GM21529 (cell line): ENCODE results near the gene LRPAP1.

Source experiments
- ATAC-seq: cut with Tn5 transposase; IDR thresholded peaks from one replicate; pipeline ENCODE4 v1.9.1; 2021; ENCODE audit not compliant: unreplicated experiment

LRPAP1 gene

GRCh38 chr4:3533423-3533820, 1.2 kb upstream of the LRPAP1 start:
- no peak for ATAC-seq

- ATAC-seq: peak; percentile 25
Observed at GRCh38 chr4:3532751-3533422, 665 bp upstream of the LRPAP1 start.

GRCh38 chr4:3531318-3531878, 824 bp downstream of the LRPAP1 start:
- ATAC-seq: no peak

GRCh38 chr4:3530663-3531254, 1.5 kb downstream of the LRPAP1 start:
- ATAC-seq: no peak

DNA sequence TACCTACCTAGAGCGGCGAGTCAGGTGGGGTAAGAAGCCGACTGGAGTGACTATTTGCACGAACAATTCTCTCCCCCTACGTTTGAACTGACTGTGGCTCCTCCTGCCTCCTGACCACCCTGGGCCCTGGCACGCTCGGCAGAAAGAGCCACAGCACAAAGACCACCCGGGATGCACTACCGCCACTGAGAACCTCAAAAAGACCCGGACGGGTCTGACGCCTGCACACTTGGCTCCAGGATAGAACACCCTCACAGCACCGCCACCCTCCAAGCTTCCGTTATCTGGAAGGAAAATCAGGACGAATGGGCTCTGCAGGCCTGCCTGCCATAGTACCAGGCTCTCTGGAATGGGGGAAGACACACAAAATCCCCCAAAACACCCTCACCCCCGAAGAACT, 2.2 kb downstream of the LRPAP1 start:
- ATAC-seq: no peak

DNA sequence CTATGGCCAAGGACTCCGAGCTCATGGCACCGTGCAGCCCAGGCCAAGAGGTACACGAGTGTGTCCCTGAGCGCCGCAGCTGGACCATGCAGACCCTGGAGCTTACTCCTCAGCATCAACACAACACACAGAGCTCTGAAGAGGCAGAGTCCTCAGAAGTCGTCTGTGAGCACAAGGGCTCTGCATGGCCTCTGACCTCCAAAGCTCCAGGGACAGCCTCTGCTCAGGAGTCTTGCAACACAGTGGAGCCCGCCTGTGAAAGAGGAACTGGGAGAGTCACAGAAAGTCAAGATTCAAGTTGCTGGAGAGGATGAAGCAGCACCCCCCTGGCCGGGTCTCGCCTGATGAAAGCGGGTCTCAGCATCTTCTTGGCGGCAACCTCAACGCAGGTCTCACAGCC, 2.9 kb downstream of the LRPAP1 start:
- no peak for ATAC-seq

DNA sequence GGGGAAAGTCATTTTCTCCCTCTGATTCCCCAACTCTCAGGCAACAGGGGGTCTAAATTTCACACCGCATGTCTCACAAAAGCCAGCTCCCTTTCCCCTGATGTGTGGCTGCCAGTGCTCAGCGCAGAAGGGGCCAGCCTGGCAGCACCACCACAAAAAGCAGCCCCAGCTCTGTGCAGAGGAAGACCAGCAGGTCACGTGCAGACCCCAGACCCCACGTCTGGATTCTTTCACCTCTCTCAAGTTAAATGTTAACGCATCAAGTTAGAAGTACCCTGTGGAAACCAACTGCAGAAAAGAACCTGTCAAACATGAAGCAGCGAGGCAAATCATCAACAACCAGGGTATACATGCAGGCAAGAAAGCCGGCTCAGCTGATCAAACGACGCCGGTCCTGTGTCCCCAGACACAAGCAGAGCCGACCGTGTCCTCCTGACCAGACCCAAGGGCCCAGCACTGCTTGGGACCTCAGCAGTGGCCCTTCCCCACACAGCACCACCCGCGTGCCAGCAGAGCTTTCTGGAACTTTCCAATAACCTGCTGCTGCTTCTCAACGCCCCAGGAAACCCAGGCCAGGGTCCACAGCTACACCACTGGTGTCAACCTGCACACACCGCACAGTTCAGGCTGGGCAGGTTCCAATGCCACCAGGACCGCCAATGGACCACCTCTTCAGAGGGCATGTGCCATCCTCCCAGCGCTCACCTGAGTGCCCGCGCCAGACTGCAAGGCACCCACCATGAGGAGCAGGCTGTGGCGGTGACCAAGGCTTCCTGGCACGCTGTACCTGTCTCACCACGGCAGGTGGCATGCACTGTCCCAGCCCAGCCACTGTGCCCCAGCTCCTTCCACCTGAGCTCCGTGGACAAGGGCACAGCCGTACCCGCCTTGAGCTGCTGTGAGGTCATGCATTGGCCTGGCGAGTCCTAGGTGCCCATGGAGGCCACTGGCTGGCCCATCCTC, 4.0 kb downstream of the LRPAP1 start:
- ATAC-seq: no peak

DNA sequence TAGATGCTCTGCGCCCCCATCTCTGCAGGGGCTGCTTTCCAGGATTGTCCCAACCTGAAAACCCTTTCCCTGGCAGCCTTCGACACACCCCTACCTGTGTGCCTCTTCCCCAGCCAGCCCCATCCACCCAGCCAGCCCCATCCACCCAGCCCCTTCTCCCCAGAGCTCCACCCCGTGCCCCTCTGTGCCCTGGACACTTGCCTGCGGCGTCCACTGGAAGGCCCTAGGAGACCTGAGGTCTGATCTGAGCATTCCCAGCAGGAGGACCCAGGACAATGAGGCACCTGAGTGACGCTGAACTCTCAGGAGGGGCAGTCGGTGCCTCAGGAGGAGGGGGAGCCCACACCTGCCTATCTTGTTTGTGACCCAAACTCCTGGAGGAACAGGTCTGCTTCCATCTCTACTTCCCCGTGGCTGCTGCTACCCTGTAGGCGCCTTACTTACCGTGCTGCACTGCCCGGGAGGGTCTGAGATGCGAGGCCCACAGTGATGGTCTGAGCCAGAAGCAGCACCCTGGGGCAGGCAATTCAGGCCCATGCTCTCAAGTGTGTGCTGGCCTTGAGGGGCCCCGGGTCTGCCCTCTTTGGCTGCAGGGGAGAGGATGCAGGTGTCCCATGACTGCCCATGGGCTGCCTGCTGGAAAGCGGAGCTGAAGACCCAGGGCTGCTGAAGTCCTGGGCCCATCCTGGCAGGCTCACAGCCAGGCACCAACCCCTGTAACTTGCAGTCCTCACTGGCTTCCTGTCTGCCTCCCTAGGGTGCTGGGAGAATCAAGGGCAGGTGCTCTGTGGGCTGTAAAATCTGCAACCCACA, 4.9 kb downstream of the LRPAP1 start:
- no peak for ATAC-seq

DNA sequence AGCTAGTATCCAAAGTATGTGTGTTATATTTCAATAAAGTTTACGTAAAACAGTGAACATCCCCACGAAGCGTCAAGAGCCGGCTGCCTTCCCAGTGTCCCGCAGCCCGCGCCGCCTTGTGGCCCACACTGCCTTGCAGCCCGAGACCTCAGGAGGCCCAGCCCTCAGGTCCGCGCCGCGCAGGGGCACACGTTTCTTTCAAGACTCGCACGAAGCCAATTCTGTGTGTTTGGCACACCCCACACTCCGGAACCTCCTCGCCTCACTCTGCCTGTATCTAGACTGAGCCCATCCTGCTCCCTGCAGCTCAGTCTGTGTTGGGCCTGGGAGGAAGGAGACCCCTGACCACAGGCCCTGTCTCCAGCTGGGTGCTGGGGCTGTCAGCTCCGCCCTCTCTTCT, 5.8 kb downstream of the LRPAP1 start:
- no peak for ATAC-seq

DNA sequence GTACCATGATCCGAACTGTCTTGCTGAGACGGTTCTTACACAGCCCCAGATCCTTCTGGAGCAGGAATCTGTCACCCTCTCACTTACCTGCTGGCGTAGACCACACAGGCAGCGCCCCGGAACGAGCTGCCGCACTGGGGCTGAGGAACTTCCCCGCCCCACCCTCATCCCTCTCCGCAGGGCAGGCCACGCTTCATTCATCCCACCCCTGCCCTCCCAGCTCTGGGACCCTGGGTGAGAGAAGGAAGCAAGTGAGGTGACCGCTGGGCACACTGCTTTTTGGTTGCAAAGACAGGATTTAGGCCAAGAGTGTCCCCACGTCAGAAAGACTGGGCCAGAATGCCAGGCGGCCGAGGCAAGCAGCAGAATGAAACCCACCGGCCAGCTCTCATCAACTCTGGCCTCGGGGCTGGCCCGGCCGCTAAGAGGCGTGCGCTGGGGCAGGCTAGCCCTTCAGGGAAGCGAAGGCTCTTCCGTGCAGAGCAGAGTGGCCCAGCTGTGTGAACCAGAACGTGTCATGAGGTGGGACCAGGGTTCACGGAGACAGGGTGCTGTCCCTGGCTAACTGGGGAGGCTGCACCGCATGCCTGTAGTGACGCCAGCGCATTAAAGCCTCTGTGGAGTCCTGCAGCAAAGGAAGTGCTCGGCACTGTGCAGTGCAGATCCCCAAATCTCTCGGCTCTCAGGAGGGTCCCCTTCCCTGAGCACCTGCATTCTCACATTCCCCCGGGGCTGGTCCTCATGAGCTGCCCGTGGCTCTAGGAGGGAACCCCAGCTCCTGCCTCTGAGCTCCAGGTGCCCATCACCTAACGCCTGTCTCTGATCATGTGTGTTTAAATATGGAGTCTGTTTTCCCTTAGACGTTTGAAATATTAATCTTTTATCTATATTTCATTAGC, 6.4 kb downstream of the LRPAP1 start:
- ATAC-seq: no peak

DNA sequence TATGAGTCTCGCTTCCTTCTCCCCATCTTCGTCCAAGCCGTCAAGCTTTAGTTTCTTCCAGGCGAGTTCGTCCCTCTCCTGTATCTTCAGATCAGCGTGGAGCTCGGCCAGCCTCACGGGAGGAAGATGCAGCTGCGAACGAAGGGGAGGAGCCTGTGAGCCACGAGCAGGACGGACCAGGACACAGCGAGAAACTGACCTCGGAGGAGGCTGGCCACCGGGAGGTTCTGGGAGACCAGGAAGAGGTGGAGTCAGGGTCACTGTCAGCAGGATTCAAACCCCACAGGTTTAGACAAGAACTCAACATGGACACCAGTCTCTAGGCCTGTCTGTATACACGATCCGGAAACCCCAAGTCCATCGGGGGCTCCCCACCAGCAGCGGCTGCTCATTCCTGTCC, 7.3 kb downstream of the LRPAP1 start:
- no peak for ATAC-seq

DNA sequence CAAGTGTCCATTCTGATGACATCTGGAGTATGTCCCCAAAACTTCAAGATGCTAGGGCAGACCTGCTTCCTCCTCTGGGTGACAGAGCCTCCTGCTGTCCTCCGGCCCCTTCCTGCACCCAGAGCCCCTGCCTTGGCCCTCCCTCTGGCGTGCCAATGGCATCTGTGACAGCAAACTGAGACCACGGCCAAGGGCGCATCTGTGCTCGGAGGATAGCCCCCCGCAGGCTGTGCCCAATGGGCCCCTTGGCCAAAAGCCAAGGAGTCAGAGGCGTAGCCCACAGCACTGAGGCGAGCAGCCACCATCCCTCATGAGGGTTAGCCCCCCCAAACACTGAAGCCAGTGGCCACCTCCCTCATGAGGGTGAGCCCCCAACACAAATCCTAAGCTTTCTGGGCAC, 7.9 kb downstream of the LRPAP1 start:
- ATAC-seq: no peak

DNA sequence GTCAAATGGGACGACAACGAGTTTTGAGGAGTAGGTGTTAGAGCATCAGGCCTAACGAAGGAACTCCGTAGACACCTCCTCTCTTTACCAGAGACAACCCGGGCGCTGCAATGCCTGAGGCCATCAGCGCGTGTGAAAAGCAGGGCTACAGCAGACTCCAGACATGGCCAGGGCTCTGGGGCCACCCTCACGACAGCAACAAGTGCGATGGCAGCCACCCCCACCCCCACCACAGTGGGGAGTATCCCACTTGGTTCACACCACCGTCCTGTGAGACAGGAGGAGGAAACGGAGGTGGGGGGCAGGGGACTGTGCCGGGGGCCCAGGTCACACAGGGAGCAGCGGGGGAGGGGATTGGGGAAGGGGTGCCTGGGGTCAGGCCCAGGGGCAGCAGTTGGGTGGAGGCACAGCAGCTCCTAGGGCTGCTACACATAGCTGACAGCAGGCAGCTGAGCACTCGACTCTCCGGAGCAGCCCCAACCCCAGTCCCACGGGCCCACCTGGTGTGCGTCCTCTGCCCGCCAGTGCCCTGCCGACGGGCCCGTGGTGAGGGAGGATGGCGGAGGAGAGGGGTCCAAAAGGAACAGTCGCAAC, 8.5 kb downstream of the LRPAP1 start:
- ATAC-seq: no peak

GRCh38 chr4:3523146-3523627, 9.0 kb downstream of the LRPAP1 start:
- no peak for ATAC-seq

DNA sequence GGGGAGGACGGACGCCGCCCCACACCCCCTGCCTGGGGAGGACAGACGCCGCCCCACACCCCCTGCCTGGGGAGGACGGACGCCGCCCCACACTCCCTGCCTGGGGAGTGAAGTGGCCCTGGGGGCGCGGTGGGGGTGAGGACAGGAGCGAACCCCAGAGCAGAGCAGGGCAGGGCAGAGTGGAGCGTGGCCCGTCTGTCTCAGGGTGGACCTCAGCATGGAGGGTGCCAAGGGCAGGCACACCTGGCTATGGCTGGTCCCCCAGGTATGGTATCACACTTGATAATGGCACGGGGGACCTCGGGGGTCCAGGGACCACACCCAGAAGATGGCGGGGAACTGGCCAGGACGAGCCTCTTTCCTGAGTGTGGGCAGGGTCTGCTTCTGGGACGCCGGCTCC, 9.6 kb downstream of the LRPAP1 start:
- ATAC-seq: no peak

GRCh38 chr4:3522326-3522640, 9.9 kb downstream of the LRPAP1 start:
- ATAC-seq: no peak

DNA sequence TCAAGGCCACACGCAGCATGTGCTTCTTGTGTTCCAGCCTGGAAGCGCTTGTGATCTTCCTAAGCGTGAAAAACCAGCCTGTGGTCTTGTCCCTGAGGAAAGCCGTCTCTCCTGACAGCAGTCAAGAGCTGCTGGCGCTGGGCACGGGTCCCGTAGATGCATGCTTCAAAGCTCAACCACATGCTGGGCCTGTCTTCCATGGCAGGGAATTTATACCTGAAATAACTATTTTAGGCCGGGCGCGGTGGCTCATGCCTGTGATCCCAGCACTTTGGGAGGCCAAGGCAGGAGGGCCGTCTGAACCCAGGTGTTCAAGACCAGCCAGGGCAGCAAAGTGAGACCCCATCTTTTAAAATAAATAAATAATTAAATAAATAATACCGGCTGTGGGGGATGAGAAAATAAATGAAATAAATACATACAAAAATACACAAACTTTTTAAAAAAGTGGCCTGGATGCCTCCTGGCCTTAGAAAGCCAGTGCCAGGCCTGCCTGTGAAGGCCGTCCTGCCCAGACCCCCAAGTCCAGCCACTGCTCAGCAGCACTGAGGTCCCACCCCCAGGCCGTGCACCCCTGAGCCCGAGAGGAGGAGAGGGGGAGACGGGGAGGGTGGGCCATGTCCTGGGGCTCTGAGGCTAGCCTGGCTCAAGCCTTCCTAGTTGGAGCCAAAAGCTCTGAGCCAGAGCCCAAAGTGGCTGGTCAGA, 10.4 kb downstream of the LRPAP1 start:
- no peak for ATAC-seq

DNA sequence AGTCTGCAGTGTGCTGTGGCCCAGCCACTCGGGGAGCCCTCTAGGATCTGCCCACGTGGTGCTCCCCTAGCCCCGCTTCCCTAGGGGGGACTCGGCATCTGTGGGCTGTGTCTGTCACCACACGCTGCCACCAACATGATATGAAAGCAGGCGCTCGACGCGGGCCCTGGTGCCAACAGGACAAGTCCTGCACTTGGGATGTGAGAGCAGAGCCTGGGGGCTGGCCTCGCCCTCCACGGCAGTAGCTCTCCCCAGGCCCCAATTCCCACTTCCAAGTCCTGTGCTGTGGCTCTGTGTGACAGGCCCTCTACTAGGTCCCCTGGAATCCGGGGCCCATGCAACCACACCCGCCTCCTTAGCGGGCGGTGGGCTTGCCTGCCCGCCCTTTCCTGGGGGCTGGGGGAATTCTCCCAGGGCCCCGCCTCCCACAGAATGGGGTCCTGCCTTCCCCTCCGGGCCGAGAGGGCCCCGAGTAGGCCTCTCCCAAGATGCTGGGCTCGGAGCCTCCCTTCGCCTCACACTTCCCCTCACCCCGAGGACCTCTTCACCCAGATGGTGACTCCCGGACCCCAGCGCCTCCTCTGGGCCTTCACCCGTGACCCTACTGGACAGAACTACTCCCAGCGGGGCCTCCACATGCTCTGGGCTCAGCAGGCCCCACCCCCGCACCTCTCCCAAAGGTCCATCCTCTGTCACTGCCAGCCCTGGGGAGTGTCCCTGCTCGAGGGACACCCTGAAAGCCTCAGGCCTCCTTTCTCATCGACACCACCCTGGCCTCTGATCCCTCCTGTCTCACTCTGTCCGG, 11.2 kb downstream of the LRPAP1 start:
- ATAC-seq: no peak
